Nephron (organoid): ENCODE measurements around the gene TOM1.

Source experiments
- H3K27ac Mint-ChIP-seq, 3 experiments: 2 replicates each; pipeline ENCODE4 v1.8.0; 2020; ENCODE audit warnings: mixed read lengths in 3 of 3, mild to moderate bottlenecking in 2 of 3, moderate library complexity in 1 of 3
- H3K27me3 Mint-ChIP-seq: 2 replicates; pipeline ENCODE4 v1.8.0; 2021; ENCODE audit warnings: low read depth, mild to moderate bottlenecking, moderate library complexity, mixed read lengths
- H3K36me3 Mint-ChIP-seq: 2 replicates; pipeline ENCODE4 v1.8.0; 2020; ENCODE audit warnings: low read depth, mixed read lengths
- H3K4me1 Mint-ChIP-seq: 2 replicates; pipeline ENCODE4 v1.8.0; 2020; ENCODE audit warnings: mixed read lengths
- H3K4me3 Mint-ChIP-seq, 3 experiments: 2 replicates each; pipeline ENCODE4 v1.8.0; 2020; ENCODE audit warnings: mild to moderate bottlenecking in 3 of 3, mixed read lengths in 3 of 3, moderate library complexity in 2 of 3
- H3K9me3 Mint-ChIP-seq: 2 replicates; pipeline ENCODE4 v1.8.0; 2020; ENCODE audit warnings: mixed read lengths
- TF ChIP-seq, protein P1 (sequence below), 3 experiments: fragments of 200-600 bp; sonication (generic); IDR thresholded peaks; one replicate each; pipeline ENCODE4 v1.5.0; 2021; ENCODE audit warnings: antibody characterized with exemption in 3 of 3; ENCODE audit not compliant: unreplicated experiment in 3 of 3

TOM1 gene

DNA sequence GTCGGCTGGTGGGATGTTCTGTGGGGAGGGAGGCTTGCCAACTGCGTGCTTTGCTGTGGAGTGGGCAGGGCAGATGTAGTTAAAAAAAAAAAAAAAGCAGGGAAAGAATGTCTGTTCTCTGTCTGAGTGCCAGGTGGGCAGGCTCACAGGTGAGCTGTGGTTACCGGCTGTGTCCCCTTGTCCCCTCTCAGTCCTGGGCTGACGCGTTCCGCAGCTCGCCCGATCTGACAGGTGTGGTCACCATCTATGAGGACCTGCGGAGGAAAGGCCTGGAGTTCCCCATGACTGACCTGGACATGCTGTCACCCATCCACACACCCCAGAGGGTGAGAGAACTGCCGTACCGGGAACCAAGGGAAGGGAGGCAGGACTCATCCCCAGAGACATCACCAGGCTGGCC lies 23.6 kb downstream of the TOM1 start:
- Mint-ChIP-seq H3K4me1 (no peaks in the 10 kb centered on the region), H3K4me3 (no peak overlapping the region), H3K9me3 (no peaks in the 10 kb centered on the region), H3K36me3 (peaks cover 44% of the 10 kb centered on the region), H3K27me3 (no peaks in the 10 kb centered on the region), H3K27ac (no peak overlapping the region)
- TF ChIP-seq, protein P1, sequence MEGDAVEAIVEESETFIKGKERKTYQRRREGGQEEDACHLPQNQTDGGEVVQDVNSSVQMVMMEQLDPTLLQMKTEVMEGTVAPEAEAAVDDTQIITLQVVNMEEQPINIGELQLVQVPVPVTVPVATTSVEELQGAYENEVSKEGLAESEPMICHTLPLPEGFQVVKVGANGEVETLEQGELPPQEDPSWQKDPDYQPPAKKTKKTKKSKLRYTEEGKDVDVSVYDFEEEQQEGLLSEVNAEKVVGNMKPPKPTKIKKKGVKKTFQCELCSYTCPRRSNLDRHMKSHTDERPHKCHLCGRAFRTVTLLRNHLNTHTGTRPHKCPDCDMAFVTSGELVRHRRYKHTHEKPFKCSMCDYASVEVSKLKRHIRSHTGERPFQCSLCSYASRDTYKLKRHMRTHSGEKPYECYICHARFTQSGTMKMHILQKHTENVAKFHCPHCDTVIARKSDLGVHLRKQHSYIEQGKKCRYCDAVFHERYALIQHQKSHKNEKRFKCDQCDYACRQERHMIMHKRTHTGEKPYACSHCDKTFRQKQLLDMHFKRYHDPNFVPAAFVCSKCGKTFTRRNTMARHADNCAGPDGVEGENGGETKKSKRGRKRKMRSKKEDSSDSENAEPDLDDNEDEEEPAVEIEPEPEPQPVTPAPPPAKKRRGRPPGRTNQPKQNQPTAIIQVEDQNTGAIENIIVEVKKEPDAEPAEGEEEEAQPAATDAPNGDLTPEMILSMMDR (IDR thresholded peaks at IDR 0.05; ENCODE audit: unreplicated experiment in 3 of 3), result no peak

DNA sequence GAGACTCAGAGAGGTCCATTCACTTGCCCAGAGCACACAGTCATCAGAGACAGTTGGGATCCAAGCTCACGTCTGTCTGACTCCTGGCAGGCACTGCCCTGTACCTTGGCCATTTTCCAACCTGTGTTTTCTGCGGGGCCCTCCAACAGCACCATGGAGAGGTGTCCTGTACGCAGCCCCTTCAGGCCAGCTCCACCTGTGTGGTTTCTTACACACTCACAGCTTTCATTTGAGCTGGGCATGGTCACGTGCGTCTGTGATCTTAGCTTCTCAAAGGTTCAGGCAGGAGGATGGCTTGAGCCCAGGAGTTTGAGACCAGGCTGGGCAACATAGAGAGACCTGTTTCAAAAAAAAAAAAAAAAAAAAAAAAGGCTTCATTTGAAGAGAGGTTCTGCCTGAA lies 24.4 kb downstream of the TOM1 start:
- H3K4me1 Mint-ChIP-seq, result no peaks in the 10 kb centered on the region
- no peak overlapping the region for H3K4me3 Mint-ChIP-seq

DNA sequence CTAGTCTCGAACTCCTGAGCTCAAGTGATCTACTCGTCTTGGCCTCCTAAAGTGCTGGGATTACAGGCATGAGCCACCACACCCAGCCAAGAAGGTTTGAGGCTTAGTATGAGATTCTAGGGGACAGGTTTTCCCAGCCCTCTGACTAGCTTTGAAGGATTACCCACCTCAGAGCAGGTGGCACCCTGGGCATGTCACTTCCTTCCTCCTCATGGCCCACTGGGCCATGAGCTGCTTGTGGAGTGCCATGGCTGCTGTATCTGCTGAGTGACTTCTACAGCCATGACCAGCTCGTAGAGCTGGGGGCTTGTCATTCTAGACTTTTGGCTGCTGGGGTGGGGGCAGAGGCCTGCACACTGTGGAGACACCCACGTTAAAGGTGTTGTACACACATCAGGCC lies 25.1 kb downstream of the TOM1 start:
- no peaks in the 10 kb centered on the region for H3K9me3 Mint-ChIP-seq
- H3K4me3 Mint-ChIP-seq, result no peak overlapping the region
- H3K36me3 Mint-ChIP-seq, result peaks cover 49% of the 10 kb centered on the region
- H3K27me3 Mint-ChIP-seq, result no peaks in the 10 kb centered on the region
- TF ChIP-seq, protein P1 (IDR thresholded peaks at IDR 0.05; ENCODE audit: unreplicated experiment in 3 of 3), result no peak
- no peaks in the 10 kb centered on the region for H3K4me1 Mint-ChIP-seq
- H3K27ac Mint-ChIP-seq, result no peak overlapping the region

More for the DNA sequence above, 24.4 kb downstream of the TOM1 start:
- TF ChIP-seq, protein P1 (IDR thresholded peaks at IDR 0.05; ENCODE audit: unreplicated experiment in 3 of 3), result no peak
- Mint-ChIP-seq H3K36me3 (peaks cover 44% of the 10 kb centered on the region), H3K27me3 (no peaks in the 10 kb centered on the region), H3K27ac (no peak overlapping the region), H3K9me3 (no peaks in the 10 kb centered on the region)

DNA sequence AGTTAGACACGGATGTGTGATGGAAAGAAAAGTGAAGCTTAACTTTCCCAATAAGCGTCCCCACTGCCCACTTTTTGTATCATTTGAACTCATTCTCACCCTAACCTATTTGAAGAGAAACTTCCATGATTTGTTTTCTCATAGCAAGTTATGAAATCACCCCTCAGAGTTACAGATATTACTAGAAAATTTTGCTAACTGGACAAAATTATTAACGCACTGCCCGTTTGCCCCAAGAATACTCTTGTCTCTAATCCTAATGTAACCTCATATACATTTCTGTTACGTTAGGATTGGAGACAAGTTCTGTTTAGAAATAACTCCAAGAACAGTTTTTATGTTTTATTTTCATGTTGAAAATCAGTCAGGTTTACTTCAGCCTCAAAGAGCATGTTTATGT lies 25.5 kb downstream of the TOM1 start:
- H3K36me3 Mint-ChIP-seq, result peaks cover 50% of the 10 kb centered on the region
- H3K27ac Mint-ChIP-seq, result no peak overlapping the region
- no peaks in the 10 kb centered on the region for H3K27me3 Mint-ChIP-seq
- no peaks in the 10 kb centered on the region for H3K9me3 Mint-ChIP-seq
- H3K4me1 Mint-ChIP-seq, result no peaks in the 10 kb centered on the region
- TF ChIP-seq, protein P1 (IDR thresholded peaks at IDR 0.05; ENCODE audit: unreplicated experiment in 3 of 3), result no peak
- H3K4me3 Mint-ChIP-seq, result no peak overlapping the region

DNA sequence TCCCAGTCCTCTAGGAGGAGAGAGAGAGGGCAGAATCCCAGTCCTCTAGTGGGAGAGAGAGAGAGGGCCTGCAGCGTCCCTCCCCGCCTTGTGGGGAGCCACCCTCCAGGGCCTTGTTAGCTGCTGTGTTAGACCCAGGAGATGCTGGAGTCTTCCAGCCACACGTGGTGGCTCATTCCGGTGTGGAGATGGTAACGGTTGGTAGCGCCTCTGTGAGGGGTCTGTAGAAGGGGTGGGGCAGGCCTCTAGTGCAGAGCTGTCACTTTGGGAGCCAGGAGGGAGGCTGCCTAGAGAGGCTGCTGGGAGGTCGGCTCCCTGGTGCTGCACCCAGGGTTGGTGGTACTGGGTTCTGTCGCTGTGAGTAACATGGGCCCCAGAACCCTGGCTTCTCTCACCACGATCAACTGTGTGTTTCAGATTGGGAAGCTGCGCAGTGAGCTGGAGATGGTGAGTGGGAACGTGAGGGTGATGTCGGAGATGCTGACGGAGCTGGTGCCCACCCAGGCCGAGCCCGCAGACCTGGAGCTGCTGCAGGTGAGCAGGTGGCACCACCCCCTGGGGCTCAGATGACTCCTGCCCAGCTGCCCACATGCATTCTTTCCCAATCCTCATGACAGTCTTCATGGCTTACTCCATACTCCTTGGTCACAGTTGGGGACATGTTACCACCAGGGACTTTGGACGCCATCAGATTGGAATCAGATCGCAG lies 27.3 kb downstream of the TOM1 start:
- no peak overlapping the region for H3K4me3 Mint-ChIP-seq
- H3K27ac Mint-ChIP-seq, result no peak overlapping the region
- TF ChIP-seq, protein P1 (IDR thresholded peaks at IDR 0.05; ENCODE audit: unreplicated experiment in 3 of 3), result no peak
- H3K36me3 Mint-ChIP-seq, result peaks cover 56% of the 10 kb centered on the region
- H3K9me3 Mint-ChIP-seq, result no peaks in the 10 kb centered on the region
- H3K4me1 Mint-ChIP-seq, result no peaks in the 10 kb centered on the region
- H3K27me3 Mint-ChIP-seq, result no peaks in the 10 kb centered on the region
